Raji (cell line): ENCODE data around the gene TRIM8.

Source experiments
- POLR2A ChIP-seq: IDR thresholded peaks from 2 replicates; pipeline ENCODE4 v1.6.1; 2011; ENCODE audit warnings: low read depth, low read length, control low read depth; ENCODE audit not compliant: insufficient read depth

TRIM8 gene, protein sequence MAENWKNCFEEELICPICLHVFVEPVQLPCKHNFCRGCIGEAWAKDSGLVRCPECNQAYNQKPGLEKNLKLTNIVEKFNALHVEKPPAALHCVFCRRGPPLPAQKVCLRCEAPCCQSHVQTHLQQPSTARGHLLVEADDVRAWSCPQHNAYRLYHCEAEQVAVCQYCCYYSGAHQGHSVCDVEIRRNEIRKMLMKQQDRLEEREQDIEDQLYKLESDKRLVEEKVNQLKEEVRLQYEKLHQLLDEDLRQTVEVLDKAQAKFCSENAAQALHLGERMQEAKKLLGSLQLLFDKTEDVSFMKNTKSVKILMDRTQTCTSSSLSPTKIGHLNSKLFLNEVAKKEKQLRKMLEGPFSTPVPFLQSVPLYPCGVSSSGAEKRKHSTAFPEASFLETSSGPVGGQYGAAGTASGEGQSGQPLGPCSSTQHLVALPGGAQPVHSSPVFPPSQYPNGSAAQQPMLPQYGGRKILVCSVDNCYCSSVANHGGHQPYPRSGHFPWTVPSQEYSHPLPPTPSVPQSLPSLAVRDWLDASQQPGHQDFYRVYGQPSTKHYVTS

DNA sequence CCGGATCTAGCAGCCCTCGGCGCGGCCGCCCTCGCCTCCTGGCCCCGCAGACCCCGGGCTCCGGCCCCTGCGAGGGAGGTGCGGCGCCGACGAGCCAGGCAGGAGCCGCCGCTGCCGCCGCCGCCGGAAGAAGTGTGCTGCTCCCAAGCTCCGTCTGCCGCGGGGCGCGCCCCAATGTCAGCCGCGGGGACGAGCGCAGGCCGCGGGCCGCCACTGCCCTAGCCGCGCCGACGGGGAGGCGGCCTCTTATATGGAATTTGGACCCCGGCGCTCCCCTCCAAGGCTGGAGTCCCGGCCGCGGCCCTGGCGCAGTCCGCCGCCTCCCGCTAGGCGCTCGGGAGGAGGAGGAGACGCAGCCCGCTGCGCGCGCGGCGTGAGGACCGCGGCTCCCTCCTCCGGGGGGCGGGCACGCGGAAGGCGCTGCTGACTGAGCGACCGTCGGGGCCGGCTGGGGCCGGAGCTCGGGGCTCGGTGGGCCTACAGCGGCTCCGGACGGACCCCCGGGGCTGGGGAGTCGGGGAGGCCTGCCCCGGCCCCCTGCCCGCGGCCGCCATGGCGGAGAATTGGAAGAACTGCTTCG lies at the start of gene TRIM8:
TSS of gene TRIM8 (plus strand) at position 414 of the 580 bp plus-strand sequence. CDS start at position 553, 139 bp downstream.
- TF ChIP-seq POLR2A: peak; percentile 38; the same call in 1 of the 2 replicates

DNA sequence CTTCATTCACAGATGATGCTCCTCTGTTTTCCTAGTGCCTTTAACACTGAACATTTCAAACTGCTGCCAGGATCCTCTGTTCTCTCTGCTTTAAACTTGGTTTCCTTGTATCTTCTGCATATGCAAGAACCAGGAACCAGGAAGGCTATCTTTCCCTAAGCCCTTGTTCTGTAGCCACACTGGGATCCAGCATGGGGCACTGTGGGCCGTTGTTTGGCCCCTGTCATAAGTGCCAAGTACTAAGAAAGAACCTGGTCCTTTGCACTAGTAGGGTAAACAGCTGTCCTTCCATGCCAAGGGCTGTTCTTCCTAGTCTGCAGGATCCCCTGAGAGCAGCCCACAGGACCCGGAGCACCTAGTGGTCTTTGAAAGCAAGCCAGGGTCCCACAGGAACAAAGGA lies 49.0 kb upstream of the TRIM8 start:
- no peak for TF ChIP-seq POLR2A

DNA sequence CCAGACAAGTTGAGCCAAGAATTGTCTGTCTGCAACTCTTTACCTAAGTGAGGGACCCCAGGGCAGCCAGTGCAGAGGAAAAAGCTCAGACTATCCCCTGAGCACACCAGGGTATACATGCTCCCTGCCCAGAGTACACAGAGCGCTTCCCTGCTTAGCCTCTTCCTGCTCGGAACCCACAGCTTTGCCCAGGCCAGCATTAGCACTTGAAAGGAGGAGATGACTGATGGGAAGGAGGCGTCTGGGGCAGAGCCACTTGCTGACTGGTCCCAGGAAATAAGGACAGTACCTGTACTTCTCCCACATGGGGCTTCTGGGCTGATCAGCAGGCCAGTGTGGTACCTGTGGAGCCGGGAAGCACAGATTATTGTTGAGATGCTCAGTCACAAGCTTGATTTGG lies 48.4 kb upstream of the TRIM8 start:
- no peak for TF ChIP-seq POLR2A

DNA sequence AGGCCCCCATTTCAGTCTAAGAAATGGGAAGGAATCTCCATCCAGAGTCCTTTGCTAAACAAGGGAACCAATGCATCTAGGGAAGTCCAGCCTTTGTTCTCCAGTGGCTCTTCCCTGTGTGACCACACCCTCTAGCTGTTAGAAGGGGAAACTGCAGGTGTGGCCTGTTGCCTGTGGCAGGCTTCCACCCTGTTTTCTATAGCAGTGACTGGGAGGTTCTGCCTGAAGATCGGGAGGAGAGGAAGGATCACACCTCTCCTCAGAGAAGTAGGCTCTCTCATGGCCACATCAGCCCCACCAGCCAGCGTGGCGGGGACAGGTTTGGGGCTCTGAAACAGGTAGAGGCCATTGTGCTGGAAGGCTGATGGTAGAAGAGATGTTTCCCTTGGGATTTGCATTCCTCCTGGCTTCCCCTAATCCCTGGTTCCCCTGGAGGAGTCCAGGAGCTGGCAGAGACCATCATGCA lies 47.7 kb upstream of the TRIM8 start:
- no peak for TF ChIP-seq POLR2A

DNA sequence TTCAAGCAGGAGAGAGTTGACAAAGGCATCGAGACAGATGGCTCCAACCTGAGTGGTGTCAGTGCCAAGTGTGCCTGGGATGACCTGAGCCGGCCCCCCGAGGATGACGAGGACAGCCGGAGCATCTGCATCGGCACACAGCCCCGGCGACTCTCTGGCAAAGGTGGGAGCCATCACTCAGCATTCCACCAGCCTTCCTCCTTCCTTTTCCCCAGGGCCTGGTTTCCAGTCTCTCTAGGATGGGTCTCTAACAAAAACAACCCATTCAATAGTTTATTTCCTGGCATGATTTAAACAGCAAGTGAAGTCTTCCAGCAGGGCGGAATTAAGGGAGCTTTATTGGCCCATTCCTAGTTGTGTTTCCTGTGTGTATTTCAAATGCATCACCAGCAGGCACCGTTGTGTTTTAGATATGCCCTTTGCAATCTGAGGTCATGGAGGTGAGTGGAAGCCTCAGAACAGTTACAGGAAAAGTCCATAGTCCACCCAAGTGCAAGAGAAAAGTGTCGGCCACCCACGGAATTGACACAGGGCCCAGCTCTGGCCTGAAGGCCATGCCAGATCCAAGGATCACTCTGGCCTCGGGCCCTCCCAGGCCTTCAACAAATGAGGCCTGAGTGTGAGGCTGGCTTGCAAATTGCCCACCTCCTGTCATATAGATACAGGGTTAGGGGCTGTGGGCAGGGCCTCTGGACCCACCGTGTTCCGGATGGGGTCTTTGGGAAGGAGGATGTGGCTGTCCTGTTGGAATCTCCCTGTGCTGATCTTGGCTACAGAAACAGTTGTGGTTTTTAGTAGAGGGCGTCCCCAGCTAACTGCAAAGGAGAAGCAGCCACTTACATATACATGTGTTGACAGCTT lies 46.9 kb upstream of the TRIM8 start:
- no peak for TF ChIP-seq POLR2A

DNA sequence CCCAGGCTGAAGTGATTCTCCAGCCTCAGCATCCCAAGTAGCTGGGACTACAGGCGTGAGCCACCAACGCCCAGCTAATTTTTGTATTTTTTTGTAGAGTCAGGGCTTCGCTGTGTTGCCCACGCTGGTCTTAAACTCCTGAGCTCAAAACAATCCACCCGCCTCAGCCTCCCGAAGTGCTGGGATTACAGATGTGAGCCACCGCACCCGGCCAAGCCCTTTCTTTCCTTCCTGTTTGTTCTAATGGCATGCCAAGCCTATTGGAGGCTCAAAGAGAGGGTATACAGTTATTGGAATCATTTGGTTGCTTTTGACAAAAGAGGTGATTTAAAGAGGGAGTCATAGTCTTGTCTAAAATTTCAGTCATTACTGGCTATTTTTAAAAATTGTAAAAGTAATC lies 46.0 kb upstream of the TRIM8 start:
- no peak for TF ChIP-seq POLR2A

DNA sequence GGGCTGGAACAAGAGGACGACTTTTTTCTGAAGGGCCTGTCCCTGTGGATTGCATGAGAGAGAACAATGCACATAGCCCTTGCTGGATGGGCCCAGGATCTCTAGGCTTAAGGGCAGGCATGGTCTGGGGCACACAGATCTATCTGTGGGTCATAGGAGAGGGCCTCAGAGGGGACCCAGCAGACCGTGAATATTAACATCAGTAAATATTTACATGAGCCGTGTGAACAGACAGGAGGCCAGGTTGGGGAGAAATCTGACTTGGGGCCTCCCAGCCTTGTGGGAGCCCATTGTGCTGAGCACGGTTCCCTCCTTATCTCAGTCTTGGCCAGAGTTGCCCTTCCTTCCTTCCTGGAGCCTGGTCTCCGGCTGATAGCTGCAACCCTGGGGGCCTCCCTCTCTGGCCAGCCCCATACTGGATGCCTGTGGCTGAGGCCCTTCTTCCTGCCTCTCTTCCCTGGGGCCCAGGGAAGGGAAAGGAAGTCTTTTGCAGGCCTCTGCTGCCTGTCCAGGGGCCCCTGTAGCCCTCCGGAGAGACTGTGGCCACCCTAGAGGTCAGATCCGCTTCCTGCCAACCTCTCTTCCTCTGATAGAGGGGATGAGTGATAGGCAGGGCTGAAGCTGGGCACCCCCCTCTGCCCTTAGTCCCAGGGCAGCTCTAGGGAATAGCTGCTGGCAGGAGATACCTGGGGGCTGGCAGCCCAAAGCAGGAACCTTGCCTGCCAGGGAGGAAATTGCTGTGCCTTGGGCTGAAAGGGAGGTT lies 44.5 kb upstream of the TRIM8 start:
- TF ChIP-seq POLR2A: no peak

DNA sequence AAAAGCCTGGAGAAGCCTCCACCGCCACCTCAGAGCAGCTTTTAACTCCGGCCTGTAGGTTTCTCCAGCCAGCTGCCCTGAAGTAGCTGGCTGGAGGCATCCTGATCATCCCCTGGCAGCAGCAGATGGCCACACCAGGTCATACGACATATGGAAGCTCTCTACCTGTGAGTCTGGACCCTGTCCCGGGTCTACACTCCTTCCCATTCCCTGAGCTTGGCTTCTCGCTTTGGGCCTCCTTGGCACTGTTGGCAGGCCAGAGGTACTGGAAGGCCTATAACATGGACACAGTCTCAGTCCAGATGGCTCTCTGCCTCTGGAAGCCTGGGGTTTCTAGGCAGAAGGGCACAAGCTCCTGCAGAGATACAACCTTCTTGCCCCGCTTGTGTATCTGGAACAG lies 43.5 kb upstream of the TRIM8 start:
- TF ChIP-seq POLR2A: no peak

DNA sequence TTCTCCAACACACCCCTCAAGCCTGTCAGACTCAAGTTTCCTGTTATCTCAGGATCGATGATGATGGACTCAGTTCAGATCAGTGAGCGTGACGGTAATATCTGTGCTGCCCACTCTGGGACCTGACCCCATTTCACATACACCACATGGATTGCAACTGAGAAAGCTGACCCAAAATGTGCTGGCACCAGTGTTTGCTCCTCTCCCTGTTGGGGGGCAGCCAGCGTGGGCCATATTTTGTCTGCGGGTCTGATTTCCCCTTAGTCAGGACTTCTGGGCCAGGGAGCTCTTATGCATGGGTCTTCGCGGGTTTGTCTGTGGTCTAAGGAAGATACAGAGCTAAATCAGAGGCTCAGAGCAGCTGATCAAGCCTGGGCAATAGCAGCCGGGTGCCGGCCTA lies 42.6 kb upstream of the TRIM8 start:
- no peak for TF ChIP-seq POLR2A

DNA sequence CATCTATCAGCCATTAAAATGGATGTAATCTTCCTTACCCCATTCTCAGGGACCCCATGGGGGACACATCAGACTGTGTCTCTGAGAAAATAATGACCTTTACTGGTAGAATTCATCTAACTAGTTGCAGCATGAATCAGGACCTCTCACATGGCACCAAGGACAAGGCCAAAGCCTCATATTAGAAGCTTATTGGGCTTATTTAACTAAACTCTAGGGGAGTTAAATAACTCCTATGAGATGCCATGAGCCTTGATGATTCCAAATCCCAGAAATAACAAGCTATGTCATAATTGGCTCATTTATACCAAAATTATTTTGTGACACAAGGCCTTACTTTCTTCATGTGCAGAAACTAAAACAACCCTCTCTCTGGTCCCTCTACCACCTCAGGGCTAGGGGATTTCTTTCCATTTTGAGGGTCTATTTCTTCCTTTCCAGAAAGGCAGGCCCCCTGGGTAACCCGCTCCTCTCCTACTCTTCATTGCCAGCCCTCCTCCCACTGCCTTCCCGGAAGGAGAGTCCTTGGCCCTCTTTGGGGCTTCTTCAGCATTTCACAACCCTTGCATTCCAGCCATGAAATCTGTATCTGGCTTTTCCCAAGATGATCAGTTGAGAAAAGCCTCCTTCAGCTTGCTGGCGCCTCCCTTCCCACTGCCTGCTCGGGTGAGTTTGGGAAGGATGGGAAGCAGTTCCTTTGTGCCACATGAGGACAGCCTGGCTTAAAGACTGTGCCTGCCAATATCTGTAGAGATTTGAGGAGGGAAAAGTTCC lies 41.8 kb upstream of the TRIM8 start:
- no peak for TF ChIP-seq POLR2A

DNA sequence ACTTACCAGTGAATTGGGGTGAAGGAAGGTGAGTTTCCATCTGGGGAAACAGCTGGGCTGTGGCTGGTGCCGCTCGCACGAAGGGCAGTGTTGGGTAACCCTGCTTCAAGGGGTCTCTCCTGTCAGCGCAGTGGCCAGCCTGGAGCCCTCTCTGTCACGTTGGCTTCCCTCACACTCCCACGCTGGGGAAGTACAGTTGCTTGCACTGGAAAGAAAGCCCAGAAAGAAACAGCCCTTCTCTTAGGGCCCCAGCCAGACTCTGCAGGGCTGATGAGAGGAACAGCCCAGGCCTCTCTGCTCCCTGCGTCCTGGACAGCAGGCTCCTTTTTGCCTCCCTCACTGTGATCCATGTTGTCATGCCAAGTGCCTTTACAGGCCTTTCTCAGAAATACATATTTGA lies 40.3 kb upstream of the TRIM8 start:
- TF ChIP-seq POLR2A: no peak

DNA sequence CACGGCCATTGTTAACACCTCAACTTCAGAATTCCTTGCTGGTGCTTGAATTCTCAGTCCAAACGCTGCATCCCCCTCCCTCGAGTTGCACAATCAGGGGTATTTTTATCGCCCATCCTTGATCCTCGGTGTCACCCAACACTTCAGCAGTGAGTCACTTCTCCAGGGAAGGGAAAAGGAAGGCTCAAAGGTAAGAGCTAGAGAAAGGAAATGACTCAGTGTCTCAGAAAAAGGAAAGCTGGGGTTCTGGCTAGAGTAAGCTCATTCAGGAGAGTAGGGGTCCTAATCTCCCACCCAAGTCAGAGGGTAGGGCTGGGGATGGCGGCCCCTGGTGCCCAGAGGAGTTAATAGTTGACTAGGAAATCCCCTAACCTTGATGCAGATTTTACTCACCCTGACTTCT lies 39.8 kb upstream of the TRIM8 start:
- no peak for TF ChIP-seq POLR2A

DNA sequence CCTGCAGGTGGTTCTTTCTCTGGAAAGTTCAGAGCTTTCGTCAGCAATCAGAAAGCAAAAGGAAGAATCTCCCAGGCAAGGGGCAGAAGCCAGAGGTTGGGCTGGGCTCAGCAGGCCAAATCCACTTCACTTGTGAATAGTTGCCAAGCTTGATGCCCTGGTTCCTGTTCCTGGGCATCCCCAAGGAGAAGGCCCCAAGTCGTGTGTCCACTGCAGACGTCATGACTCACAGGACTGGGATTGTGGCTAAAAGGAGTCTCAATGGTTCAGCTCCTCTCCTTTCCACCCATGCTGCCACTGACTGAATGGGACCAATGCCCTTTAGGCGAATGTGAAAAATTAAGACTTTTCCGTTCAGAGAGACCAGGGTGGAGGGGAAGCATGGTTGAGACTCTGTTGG lies 38.6 kb upstream of the TRIM8 start:
- no peak for TF ChIP-seq POLR2A

DNA sequence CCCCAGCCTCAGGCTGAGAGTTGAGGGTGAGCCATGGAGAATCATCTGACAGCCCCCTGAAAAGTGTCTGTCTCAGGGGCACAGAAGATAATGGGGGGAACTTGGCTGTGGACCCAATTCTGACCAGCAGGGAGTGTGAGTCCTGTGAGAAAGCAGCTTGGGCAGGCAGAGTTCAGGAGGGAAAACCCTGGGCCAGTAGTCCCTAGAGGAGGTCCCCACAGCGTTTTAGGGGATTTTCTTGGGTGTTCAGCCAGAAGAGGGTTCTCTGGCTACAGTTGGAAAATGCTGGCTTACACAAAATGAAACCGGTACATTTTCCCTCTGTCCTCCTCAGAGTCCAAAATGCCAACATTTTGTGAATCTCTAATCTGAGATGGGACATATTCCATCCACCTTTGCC lies 35.8 kb upstream of the TRIM8 start:
- TF ChIP-seq POLR2A: no peak
